Fibroblast of skin of back (primary cell): ENCODE results near the gene TTLL4.

Source experiments
- DNase-seq: peaks from one replicate; pipeline ENCODE4 v3.0.0-alpha.2; 2013

Gene TTLL4

DNA sequence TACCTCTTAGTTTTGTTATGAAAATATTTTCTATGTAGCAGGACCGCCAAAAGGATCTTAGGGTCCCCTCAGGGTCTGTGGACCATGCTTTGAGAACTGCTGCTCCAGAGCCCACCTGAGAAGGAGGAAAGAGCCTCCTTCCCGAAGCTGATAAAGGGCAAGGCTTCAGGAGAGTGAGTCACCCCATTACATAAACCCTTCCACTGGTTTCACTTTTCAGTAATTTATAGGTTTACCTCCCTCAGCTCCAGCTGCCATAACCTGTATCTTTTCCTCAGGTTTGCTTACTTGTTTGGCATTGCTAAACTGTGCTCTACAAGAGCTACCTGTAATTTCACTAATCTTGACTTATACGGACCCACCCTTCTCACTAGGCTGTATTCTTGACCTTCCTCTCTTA lies 6.6 kb downstream of the TTLL4 start:
- DNase-seq: no peak

DNA sequence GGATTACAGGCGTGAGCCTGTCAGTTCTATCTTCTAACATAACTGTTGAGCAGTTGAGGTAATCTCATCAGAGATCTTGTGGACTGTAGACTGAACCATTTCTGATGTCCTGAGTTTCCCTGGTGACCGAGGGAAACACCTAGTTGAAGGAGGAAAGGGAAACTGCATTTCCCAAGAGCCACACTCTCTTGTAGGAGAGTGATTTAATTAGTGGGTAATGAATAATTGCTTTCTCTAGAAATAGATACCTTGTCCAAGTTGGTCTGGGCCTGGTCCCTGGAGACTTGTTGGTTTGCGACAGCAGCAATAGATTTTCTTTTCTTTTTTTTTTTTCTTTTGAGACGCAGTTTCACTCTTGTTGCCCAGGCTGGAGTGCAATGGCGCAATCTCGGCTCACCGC lies 7.4 kb downstream of the TTLL4 start:
- DNase-seq: no peak

DNA sequence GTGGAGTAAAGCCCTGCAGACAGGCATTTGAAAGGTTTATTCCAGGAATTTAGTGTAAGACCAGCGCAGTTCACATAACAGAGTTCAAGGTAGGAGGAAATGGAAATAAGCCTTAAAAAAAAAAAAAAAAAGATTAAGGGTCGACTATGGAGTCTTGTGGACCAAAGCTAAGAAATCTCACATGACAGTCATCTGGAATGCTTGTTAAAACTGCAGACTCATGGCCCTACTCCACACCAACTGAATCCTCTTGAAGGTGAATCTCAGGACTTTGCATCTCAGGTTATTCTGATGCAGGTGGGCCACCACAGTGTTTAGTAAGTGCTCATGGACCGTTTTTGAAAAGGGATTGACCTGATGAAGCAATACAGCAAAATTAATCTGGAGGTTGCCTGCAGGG lies 8.8 kb downstream of the TTLL4 start:
- no peak for DNase-seq

DNA sequence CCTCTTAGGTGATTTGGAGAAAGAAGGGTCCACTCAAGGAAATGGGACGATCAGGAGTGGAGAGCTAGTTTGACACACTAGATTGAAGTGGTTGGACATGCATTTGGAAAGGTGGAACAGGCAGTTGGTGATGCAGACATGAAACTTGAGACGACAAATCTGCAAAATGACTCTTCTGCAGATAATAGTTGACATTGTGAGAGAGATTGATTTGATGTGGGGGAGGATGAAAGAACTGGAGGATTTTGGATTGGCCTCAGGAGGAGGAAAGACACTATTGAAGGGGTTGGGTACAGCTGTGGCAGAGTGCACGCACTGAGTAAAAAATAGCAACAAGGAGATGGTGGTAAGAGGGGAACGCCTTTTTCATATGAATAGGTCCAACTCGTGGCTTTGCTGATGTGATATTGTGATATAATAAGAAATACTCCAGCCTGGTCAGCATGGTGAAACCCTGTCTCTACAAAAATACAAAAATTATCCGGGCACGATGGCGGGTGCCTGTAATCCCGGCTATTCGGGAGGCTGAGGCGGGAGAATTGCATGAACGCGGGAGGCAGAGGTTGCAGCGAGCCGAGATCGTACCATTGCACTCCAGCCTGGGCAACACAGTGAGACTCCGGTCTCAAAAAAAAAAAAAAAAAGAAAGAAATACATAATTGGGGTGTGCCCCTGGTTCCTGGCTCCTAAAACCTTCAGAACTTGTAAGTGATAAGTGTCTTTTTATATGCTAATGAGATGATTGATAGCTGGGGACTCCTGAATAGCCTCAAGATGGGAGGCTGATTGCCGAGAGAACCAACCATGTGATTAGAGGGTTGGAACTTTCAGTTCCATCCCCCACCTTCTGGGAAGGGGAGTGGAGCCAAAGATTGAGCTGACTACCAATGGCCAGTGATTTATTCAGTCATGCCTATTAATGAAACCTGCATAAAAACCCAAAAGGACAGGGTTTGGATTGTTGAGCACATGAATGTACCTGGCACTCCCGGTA lies 9.7 kb downstream of the TTLL4 start:
- DNase-seq: no peak

DNA sequence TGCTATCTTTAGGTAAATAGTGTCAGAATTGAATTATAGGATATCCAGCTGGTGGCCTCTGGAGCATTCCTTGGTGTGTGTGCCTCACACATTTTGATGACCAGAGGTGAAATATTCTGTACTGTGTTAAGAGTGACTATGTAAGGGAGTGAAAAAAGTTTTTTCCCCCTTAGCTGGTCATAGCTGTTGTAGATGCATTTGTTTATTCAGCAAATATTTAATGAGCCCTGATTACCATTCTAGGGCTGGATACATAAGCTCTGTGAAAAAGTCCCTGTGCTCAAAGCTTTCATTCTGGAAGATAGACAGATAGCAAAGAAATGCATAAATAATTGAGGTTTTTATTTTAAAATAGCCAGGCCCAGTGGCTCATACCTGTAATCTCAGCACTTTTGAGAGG lies 10.9 kb downstream of the TTLL4 start:
- DNase-seq: no peak

DNA sequence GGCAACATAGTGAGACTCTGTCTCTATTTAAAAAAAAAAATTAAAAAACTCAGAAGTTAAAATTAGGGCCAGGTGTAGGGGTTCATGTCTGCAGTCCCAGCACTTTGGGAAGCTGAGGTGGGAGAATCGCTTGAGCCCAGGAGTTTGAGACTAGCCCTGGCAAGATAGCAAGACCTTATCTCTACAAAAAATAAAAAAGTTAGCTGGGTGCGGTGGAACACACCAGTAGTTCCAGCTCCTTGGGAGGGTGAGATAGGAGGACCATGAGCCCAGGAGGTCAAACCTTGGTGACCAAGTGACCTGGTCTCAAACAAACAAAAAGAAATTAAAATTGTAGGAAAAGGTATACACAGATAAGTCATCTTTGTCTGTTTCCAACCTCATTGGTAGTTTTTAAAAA lies 11.3 kb downstream of the TTLL4 start:
- DNase-seq: no peak

DNA sequence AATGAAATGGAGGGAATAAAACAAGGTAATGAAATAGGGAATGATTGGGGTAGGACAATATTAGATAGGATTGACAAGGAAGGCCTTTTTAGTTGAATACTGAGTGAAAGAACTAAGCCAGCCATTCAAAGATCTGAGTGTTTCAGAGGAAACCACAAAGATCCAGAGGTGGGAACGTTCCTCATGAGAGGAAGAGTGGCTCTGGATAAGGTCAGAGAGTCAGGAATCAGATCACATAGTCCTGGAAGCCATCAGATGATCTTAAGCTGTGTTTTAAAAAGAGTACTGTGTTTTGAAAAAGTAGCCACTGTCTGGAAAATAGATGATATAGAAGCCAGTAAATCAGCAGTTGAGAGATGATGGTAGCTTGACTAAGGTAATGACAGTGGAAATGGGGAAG lies 11.8 kb downstream of the TTLL4 start:
- DNase-seq: no peak

DNA sequence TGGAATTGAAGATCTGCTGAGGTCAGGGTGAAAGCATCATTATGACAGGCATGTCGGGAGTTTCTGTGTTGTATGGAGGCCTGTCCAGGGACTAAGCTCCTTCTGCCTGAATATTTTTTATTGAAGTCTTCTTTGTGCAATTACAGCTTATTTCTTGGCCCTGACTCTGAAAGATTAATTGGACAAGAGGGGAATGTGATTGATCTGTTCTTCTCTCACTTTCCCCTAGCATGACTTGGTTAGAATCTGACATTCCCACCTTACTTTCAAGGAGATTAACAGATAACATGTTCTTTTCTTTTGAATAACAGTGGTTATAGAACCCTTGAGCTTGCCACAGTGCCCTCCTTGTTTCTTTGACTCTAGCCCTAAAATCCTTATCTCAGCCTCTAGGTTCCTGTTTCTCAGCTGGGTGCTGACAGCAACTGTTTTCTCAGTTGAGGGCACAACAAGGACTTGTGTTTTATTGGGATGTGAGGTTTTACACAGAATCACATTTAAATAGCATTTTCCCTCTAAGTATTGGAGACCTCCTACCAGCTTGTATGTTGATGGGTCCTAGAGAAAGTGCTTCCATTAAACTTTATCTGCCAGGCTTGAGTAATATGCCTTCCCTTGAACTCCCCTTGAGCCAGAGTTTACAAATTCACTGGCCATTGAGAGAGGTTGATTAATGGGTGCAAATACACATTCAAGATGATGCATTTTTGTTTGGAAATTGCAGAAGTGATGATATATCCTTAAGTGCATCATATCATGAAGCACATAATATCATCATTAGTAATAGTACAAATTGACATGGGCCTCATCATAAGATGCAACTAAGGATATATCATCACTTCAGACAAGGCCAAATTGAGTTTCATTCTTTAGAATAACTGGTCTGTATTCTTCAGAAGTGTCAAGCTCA lies 12.5 kb downstream of the TTLL4 start:
- no peak for DNase-seq

DNA sequence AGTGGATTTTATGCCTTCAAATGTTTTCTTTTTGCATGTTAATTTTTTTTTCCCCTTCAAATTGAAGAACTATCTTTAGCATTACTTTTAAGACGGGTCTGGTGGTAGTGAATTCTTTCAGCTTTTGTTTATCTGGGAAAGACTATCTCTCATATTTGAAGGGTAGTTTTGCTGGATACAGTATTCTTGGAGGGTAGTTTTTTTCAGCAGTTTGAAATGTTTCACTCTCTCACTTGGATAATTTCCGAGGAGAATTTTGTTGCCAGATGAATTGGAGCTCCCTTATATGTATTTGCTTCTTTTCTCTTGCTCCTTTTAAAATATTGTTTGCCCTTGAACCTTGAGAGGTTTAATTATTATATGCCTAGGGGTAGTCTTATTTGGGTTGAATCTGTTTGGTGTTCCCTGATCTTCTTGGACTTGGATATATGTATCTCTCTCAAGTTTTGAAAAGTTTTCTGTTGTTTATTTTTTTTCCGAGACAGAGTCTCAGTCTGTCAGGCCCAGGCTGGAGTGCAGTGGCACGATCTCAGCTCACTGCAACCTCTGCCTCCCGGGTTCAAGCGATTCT lies 15.5 kb downstream of the TTLL4 start:
- no peak for DNase-seq

DNA sequence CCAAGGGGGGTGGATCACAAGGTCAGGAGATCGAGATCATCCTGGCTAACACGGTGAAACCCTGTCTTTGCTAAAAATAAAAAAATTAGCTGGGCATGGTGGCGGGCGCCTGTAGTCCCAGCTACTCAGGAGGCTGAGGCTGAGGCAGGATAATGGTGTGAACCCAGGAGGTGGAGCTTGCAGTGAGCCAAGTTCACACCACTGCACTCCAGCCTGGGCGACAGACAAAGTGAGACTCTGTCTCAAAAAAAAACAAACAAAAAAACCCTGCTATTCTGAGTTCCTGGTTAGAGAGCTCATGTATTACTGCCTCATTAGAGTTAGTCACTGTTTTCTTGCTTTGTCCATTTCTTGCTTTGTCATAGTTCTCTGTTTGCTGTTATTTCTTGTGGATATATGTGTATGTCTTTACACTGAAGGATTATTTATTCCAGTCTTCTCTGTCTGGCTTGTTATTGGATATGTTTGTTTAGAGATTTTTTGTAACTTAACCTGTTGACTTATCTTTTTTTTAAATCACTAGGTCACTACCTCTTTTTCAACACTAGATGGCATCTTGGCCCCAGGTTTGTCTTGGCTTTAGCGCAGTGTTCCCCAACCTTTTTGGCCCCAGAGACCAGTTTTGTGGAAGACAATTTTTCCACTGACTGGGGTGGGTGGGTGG lies 17.0 kb downstream of the TTLL4 start:
- peak; percentile 38 for DNase-seq

DNA sequence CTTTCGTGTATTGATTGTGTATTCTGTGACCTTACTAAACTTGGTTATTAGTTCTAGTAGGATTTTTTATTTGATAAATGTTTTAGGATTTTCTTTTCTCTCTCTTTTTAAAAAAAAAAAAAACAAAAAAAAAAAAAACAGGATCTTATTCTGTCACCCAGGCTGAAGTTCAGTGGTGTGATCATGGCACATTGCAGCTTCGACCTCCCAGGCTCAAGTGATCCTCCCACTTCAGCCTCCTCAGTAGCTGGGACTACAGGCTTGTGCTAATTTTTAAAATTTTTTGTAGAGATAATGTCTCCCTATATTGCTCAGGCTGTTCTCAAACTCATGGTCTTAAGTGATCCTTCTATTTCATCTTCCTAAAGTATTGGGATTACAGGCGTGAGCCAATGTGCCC lies 19.0 kb downstream of the TTLL4 start:
- no peak for DNase-seq

DNA sequence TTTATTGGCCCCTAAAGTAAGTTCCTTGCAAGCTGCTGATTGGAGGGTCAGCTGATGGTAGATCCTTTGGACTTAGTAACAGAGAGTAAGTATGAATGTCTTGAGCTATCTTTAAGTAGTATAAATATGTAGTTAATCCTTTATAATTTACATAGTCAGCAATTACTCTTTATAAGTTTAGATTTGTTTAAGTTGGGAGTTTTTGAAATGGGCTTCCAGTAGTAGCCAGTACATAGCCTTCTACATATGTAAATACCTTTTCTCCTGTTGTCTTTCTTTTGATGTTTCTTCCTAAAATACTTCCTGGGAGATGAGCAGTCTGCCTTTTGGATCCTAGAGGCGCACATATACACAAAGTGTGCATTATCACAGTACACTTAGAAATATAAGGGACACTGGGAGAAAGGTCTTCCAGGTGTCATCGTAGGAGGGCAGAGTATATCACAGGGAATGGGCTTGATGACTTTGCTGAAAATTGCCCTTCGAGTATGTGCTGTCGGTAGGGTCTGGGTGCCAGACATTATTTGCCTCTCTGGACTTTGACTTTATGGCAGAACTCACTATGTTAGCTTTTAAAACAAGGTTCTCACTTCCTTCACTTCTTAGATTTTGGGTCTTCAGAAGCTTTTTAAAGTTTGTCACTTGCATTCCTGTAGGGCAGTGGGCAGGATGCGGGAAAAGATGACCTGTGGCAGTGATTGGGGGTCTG lies 21.6 kb downstream of the TTLL4 start:
- no peak for DNase-seq

DNA sequence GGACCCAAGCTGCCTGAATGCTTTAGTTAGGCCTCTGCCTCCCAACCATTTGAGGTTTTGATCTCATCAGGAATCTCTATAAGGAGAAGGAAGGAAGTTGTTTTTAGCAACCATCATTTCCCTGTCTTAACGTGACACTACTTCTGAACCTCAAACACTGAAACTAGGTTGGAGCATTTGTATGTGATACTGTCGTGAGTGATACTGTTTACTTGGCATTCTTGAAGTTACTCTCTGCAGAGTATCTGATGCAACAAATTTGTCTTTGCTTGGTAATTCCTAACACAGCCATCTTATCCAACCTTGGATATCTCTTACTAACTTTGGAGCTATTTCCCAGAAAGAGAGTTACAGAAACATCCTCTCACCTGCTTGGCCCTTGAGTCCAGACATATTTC lies 22.1 kb downstream of the TTLL4 start:
- peak; percentile 16 for DNase-seq

DNA sequence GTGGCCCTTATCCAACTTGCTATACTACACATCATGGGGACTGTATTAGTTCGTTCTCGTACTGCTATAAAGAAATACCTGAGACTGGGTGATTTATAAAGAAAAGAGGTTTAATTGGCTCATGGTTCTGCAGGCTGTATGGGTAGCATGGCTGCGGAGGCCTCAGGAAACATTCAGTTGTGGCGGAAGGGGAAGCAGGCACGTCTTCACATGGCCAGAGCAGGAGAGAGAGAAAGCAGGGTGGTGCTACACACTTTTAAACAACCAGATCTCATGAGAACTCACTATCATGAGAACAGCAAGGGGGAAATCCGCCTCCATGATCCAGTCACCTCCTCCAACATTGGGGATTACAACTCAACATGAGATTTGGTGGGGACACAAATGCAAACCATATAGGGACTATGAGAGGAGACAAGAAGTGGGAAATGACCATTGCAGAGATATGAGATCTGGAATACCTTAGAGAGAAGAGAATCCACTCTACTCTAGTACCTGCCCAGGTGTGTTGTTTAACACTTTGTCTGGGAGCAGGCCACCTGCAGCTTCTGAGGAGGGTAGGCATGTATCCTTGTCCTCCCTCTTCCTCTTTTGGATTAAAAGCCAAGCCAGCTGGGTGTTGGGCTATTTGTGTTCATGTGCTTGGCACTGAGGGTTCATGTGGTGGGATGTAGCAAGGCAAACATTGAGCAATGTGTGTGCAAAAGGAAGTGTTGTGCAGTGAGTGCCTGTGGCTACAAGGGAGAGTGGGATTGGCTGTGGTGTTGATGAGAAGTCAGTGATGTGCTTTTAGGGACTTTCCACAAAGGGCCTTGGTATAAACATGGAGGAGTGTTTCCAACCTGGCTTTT lies 22.8 kb downstream of the TTLL4 start:
- peak; percentile 13 for DNase-seq

DNA sequence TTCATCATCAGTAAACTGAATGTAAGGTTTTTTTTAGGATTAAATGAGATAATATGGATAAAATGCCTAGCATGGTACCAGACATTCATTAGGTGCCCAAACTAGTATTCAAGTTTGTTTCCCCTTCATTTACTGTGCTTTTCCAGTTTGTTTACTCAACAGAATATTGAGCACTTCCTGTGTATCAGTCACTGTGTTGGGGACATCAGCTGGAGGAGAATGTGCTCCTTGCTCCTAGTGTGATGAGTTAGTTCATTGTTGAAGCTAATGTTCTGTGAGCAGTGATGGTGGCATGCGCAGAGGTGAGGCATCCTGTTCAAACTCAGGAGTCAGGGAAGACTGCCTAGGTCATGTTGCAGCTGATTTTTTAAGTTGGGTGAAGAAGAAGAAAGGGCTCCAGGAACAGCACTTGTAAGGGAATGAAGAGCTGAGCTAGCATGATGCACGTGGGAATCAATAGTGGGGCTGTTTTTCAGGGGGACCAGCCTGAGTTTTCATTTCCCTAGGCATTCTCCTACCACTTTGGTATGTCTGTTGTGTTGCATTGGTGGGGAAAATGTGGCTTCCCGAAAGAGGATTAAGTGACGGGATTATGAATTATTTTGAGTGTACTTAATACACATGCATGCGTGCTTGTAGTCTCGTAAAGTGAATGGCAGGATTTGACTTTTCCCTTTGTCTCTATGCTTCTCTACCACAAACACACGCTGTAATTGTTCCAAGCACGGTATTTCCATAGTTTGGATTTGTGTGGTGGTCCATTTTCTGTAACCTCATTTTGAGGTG lies 23.7 kb downstream of the TTLL4 start:
- DNase-seq: no peak

DNA sequence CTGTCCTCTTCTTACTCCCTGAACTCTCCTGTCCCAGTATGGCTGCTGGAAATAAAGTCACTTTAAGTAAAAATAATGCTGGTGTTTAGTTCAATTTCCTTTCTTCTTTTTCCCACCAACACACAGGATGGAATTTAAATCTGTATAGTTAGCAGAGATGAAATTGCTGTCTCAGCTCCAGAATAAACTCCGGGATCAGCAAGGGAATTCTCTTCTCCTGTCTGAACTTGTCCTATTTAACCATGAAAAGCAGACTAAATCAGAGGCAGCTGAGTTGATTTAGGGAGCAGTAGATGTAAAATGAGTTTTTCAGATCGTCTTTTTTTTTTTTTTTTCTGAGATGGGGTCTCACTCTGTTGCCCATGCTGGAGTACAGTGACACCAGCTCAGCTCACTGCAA lies 25.9 kb downstream of the TTLL4 start:
- DNase-seq: no peak

DNA sequence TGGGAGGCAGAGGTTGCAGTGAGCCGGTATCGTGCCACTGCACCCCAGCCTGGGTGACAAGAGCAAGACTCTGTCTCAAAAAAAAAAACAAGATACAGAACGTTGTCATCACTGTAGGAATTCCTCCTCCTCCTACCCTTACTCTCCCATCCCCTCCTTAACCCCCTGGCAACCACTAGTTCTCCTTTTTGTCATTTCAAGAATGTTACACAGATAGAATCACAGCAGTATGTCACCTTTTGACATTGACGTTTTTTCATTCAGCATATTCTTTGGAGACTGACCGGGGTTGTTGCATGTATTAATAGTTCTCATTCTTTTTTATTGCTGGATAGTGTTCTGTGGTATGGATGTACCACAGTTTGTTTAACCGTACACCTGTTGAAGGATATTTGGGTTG lies 32.4 kb downstream of the TTLL4 start:
- no peak for DNase-seq

DNA sequence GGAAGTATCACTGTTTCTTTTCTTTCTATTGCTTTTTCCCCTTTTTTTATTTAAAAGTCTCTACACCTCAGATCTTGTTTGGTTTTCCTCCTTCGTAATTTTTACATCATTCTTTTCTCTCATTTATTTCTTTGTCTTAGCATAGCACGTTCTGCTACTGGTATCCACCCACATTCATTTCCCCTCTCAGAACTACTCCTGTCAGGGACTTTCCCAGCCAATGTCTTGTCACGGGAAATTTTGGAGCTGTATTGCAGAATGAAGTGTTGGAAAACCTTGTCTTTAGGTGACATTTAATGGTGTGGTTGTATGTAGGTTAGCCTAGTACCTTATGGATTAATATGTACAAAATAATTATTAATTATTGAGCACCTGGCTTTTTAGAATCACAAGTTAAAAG lies 34.0 kb downstream of the TTLL4 start:
- no peak for DNase-seq

DNA sequence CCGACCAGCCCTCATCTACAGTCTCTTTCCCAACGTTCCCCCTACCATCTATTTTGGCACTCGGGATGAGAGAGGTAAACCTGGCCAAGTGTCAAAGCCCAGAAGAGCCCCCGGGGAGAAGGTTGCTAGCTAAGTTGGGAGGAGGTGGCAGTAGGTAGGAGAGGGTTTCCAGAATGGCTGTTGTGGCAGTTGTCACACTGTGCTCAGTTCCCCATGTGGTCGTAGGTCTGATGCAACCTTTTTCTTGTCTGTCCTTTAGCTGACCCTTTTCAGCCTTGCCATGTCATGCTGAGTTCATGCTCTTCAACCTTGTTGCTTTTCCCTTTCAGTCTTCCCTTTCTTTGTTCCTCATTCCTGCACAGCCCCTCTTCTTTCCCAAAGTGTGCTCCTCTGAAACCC lies 34.5 kb downstream of the TTLL4 start:
- DNase-seq: no peak
